Loucy (cell line): Measurements from ENCODE around the gene DDX20.

Experiments
- EZH2phosphoT487 ChIP-seq: fragments of 200-600 bp; IDR thresholded peaks from 2 replicates; pipeline ENCODE4 v1.6.1; 2018; ENCODE audit warnings: antibody characterized with exemption, mild to moderate bottlenecking, moderate library complexity, borderline replicate concordance
- TF ChIP-seq, protein P1 (sequence below): fragments of 200-600 bp; sonication (generic); conservative IDR thresholded peaks from 2 replicates; pipeline ENCODE4 v1.5.1; 2014; ENCODE audit warnings: mild to moderate bottlenecking, antibody characterized with exemption, low read length

DNA sequence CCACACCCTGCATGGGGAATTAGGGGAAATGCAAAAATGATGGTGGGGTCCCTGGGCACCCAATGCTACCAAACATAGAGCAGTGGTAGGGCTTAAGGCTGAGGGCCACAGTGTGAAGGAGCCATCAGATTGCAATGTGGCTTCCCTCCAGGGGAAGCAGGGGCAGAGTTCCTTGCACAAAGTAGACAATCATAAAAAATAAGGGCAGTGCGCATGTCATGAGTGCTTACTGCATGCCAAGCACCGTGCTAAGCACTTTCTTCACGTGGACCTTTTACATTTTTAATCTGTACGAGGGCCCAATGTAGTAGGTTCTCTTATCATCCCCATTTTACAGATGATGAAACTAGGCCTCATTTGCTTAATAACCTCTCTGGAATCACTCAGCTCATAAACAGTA is 56.6 kb downstream of the DDX20 start:
- TF ChIP-seq, protein P1, sequence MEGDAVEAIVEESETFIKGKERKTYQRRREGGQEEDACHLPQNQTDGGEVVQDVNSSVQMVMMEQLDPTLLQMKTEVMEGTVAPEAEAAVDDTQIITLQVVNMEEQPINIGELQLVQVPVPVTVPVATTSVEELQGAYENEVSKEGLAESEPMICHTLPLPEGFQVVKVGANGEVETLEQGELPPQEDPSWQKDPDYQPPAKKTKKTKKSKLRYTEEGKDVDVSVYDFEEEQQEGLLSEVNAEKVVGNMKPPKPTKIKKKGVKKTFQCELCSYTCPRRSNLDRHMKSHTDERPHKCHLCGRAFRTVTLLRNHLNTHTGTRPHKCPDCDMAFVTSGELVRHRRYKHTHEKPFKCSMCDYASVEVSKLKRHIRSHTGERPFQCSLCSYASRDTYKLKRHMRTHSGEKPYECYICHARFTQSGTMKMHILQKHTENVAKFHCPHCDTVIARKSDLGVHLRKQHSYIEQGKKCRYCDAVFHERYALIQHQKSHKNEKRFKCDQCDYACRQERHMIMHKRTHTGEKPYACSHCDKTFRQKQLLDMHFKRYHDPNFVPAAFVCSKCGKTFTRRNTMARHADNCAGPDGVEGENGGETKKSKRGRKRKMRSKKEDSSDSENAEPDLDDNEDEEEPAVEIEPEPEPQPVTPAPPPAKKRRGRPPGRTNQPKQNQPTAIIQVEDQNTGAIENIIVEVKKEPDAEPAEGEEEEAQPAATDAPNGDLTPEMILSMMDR = no peak
- no peak for TF ChIP-seq EZH2phosphoT487
